Measurements from ENCODE around the gene FASN. TPM values are rescaled to one million over a fixed set of nuclear protein-coding genes. Genes with fewer than 3 reads are reported as not detected.
A peak's percentile ranks its signal among the peaks of the same experiment; 100 is the strongest.

FASN gene
- polyA plus RNA-seq, 2 of the 4 experiments (the other 2 are of a cell fraction): 12.9 to 169 TPM

- no peak for TF ChIP-seq E2F6 (IDR thresholded peaks at IDR 0.05; ENCODE audit: borderline replicate concordance, low read depth)
Measured at GRCh38 chr17:82052638-82053059, 45.4 kb downstream of the FASN start (continued).

- Histone ChIP-seq H3K4me2 (peak within 1 kb of the TSS; percentile 91), H3K4me1 (peaks cover 16% of the 10 kb centered on the region; the same call in 2 of the 3 replicates), H3K9me3 (no peaks in the 10 kb centered on the region), H3K27ac (peak within 1 kb of the TSS; percentile 91 to 95), H3K4me3 (peak within 1 kb of the TSS; percentile 97)
- ChIA-PET POLR2A (interaction anchor here (0.6 to 1.0 kb wide), 3 partner anchors 14 to 464 kb away, joined by 3 to 5 read pairs (median 3); partner anchors contain the start of genes DCXR and DUS1L), CTCF (interaction anchor here (1.0 to 21.7 kb wide), 7 partner anchors 9 to 92 kb away, joined by 3 to 191 read pairs (median 24); partner anchors contain the start of genes DCXR, DUS1L and RAC3)
- DNase-seq (ENCODE audit: low read depth in 1 of 2, low spot score in 1 of 2) (peak; percentile 69 to 85), FAIRE-seq (no peak), ATAC-seq (peak; percentile 63)
- TF ChIP-seq RAD21 (conservative IDR thresholded peaks at IDR 0.05 in 1 of 2, IDR thresholded peaks at IDR 0.05 in 1 of 2): no peak
- TF ChIP-seq NFE2L2 (conservative IDR thresholded peaks at IDR 0.05; ENCODE audit: low read length): no peak
- TF ChIP-seq, protein P1, sequence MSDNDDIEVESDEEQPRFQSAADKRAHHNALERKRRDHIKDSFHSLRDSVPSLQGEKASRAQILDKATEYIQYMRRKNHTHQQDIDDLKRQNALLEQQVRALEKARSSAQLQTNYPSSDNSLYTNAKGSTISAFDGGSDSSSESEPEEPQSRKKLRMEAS (IDR thresholded peaks at IDR 0.05): peak; percentile 71; the same call in 1 of the 2 replicates
- 0 out of 2 replicates have a peak, but pooled peaks have one; percentile 55 for TF ChIP-seq MAZ (IDR thresholded peaks at IDR 0.05; ENCODE audit: borderline replicate concordance, low read depth, low read length)
- peak; percentile 44 for TF ChIP-seq POLR2A (IDR thresholded peaks at IDR 0.05; ENCODE audit: low read length)
- no peak for TF ChIP-seq PBX3 (IDR thresholded peaks at IDR 0.05)
- no peak for TF ChIP-seq EP300 (IDR thresholded peaks at IDR 0.05)
- no peak for TF ChIP-seq ZSCAN20 (CRISPR knock-in tag; IDR thresholded peaks at IDR 0.05)
- peak; percentile 77; the same call in 2 of the 3 replicates for TF ChIP-seq BCL3 (IDR thresholded peaks at IDR 0.05)
- peak; percentile 75 to 94; a peak in 4 of 5 replicates for TF ChIP-seq JUN (IDR thresholded peaks at IDR 0.05)
- TF ChIP-seq KDM5A (IDR thresholded peaks at IDR 0.05): peak; percentile 27; the same call in 1 of the 2 replicates
- 4% methylated on average over 29 of the region's 94 CpGs for WGBS (ENCODE audit: missing lambda C conversion rate)
Measured at GRCh38 chr17:82051776-82052637, 46.0 kb downstream of the FASN start, which contains the start of the genes GPS1 and RFNG. GPS1 (plus strand) TSS chr17:82051898; CDS start chr17:82051932, 34 bp downstream. RFNG (minus strand) TSS chr17:82051811; CDS start chr17:82051766, 45 bp downstream.

DNA sequence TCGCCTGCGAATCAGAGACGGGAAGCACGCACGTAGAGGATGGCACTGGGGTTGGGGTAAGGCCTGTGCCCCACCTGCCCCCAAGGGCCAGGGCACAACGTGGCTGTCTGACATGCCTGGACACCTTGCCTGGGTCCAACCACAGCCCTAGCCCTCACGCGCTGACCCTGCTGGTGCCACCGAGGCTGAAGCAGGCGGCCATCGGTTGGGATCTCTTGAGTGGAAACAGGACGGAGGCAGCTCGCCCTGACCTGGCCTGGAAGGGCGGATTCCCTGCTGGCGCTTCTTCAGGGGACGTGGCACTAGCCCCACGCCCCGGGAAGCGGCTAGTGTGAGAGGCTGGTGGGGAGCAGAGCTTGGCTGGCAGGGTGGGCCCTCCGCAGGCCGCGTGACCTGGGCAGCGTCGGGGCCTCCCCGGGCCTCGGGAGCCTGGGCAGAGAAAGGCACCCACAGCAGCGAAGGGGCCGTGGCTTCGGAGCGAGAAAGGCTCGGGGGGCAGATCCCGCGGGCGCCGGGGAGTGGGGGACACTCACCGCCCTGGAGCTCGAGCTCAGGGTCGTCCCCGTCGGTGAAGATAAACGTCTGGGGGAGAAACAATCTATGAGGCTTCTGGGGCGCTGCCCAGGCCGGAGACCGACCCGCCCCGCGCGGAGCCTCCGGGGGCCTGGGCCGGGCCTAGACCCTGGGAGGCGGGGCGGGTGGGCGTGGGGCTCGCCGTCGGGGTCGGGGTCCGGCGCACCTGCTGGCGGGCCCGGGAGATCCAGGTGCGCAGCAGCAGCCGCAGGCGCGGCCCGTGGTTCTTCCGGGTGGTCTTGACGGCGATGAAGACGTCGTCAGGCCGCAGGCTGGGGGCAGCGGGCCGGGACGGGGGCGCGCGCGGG lies 47.0 kb downstream of the FASN start:
- TF ChIP-seq SMC3 (IDR thresholded peaks at IDR 0.05): no peak
- TF ChIP-seq PHF8 (IDR thresholded peaks at IDR 0.05; ENCODE audit: borderline replicate concordance, low read depth): 0 out of 2 replicates have a peak, but pooled peaks have one; percentile 18
- TF ChIP-seq CBX8 (IDR thresholded peaks at IDR 0.05): no peak
- TF ChIP-seq FOSL2 (IDR thresholded peaks at IDR 0.05): no peak
- no peak for TF ChIP-seq FOSL2 (CRISPR knock-in tag; IDR thresholded peaks at IDR 0.05)
- no peak for TF ChIP-seq FOXS1 (CRISPR knock-in tag; IDR thresholded peaks at IDR 0.05)
- TF ChIP-seq CHD4 (IDR thresholded peaks at IDR 0.05; ENCODE audit: borderline replicate concordance): no peak
- TF ChIP-seq, protein P2, sequence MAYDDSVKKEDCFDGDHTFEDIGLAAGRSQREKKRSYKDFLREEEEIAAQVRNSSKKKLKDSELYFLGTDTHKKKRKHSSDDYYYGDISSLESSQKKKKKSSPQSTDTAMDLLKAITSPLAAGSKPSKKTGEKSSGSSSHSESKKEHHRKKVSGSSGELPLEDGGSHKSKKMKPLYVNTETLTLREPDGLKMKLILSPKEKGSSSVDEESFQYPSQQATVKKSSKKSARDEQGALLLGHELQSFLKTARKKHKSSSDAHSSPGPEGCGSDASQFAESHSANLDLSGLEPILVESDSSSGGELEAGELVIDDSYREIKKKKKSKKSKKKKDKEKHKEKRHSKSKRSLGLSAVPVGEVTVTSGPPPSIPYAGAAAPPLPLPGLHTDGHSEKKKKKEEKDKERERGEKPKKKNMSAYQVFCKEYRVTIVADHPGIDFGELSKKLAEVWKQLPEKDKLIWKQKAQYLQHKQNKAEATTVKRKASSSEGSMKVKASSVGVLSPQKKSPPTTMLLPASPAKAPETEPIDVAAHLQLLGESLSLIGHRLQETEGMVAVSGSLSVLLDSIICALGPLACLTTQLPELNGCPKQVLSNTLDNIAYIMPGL (CRISPR knock-in tag; IDR thresholded peaks at IDR 0.05; ENCODE audit: borderline replicate concordance): no peak
- 52% methylated on average over 39 of the region's 79 CpGs for WGBS (ENCODE audit: missing lambda C conversion rate)
- H3K4me1 ChIP-seq: peaks cover 16% of the 10 kb centered on the region; the same call in 2 of the 3 replicates
- no peak for DNase-seq (ENCODE audit: low read depth in 1 of 2, low spot score in 1 of 2)
- ATAC-seq: no peak
- ChIA-PET CTCF (interaction anchor here (1.0 to 21.7 kb wide), 6 partner anchors 9 to 91 kb away, joined by 3 to 191 read pairs (median 6); partner anchors contain the start of genes DCXR, DUS1L and RAC3), POLR2A (interaction anchor here (1.0 to 2.0 kb wide), 3 partner anchors 13 to 47 kb away, joined by 3 to 8 read pairs (median 5); partner anchors contain the start of genes DCXR, DUS1L and FASN)
- peak overlapping the region; percentile 97 for H3K4me3 ChIP-seq
- FAIRE-seq: no peak
- peak overlapping the region; percentile 91 to 95 for H3K27ac ChIP-seq
- peak overlapping the region; percentile 91 for H3K4me2 ChIP-seq
- no peaks in the 10 kb centered on the region for H3K9me3 ChIP-seq

All from A549 (cell line).